Stimulated activated CD8-positive, alpha-beta memory T cell treated with anti-CD3 and anti-CD28 coated beads, Interleukin-12 subunit alpha, Interleukin-12 subunit beta, amount 100 ng/mL, for 4 hours (primary cell): ENCODE results near the gene SH3RF2.
"Not testable (repeated sequence)": the region's sequence is repeated elsewhere in the genome, so short reads cannot be mapped to it uniquely, and the experiment has no call there.

Experiments used
- DNase-seq: peaks from one replicate; pipeline ENCODE4 v3.0.0-alpha.2; 2020; ENCODE audit warnings: low read depth

Gene SH3RF2, protein sequence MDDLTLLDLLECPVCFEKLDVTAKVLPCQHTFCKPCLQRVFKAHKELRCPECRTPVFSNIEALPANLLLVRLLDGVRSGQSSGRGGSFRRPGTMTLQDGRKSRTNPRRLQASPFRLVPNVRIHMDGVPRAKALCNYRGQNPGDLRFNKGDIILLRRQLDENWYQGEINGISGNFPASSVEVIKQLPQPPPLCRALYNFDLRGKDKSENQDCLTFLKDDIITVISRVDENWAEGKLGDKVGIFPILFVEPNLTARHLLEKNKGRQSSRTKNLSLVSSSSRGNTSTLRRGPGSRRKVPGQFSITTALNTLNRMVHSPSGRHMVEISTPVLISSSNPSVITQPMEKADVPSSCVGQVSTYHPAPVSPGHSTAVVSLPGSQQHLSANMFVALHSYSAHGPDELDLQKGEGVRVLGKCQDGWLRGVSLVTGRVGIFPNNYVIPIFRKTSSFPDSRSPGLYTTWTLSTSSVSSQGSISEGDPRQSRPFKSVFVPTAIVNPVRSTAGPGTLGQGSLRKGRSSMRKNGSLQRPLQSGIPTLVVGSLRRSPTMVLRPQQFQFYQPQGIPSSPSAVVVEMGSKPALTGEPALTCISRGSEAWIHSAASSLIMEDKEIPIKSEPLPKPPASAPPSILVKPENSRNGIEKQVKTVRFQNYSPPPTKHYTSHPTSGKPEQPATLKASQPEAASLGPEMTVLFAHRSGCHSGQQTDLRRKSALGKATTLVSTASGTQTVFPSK

DNA sequence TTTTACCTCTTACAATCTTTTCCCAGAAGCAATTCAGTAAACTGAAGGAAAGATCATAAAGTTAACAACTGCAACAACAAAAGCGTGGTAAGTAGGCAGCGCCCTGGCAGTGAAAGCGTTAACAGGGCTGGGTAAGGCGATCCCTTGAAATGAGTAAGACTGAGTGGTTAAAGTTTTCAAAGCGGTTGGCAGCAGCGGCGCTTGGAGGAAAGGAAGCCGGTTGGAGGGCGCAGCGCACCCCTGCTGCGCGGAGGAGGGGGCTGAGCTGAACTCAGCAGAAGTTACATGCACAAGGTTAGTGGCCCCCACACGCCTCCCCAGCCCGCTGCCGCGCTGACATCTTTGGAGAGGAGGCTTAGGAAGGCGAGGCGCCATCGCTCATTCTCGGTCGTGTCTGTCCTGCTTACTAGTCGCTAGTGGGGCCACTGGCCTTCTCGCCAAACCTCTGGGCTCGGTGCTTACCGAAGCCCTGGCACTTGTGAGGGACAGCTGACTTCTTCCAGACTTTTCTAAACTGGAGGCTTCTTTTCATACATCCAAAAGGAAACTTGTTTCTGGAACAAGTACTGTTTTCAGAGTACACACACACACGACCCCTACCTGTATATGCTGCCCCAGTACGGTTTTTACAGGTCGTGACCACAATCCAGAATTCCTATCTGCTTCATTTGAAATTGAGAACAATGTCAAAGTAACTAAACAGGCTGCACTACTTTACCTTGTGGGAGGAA, at the start of gene SH3RF2:
SH3RF2 (plus strand) TSS at position 178 of the 731 bp plus-strand sequence. CDS start 1,351 bp downstream, outside the sequence.
- no peak for DNase-seq

DNA sequence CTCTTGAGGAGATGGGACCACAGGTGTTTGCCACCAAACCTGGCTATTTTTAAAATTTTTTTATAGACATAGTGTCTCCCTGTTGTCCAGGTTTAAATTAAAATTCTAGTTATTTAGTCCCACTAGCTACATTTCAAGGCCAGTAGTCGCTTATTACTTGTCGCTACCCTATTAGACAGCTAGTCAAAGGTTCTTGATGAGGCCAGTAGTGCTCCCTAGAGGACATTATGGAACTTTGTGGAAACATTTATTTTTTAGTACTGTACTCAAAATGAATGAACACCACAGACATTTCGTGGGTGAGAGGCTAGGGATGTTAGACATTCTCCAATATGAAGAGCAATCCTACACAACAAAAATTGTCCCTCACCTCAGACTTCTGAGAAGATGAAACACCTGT, 49.2 kb upstream of the SH3RF2 start:
- no peak for DNase-seq

- DNase-seq = no peak
These were observed 48.3 kb upstream of the SH3RF2 start for GRCh38 chr5:145887976-145888574.

- no peak for DNase-seq
These were observed 46.8 kb upstream of the SH3RF2 start for GRCh38 chr5:145889611-145890010.

DNA sequence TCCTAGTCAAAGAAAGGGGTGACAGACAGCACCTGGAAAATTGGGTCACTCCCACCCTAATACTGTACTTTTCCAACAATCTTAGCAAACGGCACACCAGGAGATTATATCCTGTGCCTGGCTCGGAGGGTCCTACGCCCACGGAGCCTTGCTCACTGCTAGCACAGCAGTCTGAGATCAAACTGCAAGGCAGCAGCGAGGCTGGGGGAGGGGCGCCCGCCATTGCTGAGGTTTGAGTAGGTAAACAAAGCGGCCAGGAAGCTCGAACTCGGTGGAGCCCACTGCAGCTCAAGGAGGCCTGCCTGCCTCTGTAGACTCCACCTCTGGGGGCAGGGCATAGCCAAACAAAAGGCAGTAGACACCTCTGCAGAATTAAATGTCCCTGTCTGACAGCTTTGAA, 45.0 kb upstream of the SH3RF2 start:
- not testable (repeated sequence) for DNase-seq

GRCh38 chr5:145898171-145898570, 38.2 kb upstream of the SH3RF2 start:
- DNase-seq = no peak

DNA sequence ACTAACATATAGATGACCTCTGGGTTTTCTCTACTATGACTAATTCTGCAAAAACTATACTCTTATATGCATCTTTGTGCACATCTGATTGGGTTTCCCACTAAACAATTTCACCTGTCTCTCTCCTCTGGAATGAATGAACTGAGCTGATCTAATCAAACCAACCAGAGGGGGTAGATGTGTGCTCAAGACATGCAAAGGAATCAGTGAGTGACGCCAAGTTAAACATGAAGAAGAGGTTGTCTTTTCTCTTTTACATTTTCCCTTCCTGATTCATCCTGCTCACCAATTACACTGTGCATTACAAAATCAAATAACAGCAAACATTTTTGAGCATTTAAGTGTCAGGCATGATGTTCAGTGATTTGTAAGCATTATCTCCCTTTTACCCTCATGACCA, 34.0 kb upstream of the SH3RF2 start:
- no peak for DNase-seq

- DNase-seq = no peak
These were observed 33.3 kb upstream of the SH3RF2 start for GRCh38 chr5:145903113-145903512.

DNA sequence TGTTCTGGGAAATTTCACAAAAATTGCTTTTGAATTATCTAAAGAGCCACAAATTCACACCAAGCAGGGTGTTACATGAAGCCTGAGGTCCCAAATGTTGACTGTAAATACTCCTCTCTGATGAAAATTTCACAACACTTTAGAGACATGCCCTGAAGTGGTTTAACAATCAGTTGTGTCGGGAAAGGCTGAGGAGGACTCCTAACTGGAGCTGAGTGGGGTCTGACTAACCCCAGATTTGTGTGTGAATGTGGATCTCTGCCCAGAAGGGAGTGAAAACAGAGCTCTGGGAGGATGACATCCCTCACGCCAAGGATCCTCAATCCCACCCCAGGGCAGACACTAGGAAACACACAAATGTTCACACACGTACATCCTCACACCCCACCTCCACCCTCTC, 32.5 kb upstream of the SH3RF2 start:
- no peak for DNase-seq

DNA sequence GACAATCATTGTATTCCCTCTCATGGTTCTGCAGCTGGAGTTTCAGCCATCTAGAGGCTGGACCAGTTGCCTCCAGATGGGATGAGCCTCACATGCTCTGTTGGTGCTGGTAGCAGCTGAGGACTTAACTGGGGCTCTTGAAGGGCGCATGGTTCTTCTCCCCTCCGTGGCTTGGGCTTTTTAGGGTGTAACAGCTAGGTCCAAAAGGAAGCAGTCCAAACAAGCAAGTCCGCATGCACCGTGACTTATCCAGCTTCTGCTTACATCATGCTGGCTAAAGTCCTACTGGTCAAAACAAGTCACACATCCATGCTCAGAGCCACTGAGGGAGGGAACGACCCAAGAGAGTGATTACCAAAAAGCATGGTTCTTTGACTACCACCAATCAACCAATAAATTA, 31.6 kb upstream of the SH3RF2 start:
- DNase-seq = no peak

GRCh38 chr5:145906401-145906800, 30.0 kb upstream of the SH3RF2 start:
- DNase-seq = no peak

DNA sequence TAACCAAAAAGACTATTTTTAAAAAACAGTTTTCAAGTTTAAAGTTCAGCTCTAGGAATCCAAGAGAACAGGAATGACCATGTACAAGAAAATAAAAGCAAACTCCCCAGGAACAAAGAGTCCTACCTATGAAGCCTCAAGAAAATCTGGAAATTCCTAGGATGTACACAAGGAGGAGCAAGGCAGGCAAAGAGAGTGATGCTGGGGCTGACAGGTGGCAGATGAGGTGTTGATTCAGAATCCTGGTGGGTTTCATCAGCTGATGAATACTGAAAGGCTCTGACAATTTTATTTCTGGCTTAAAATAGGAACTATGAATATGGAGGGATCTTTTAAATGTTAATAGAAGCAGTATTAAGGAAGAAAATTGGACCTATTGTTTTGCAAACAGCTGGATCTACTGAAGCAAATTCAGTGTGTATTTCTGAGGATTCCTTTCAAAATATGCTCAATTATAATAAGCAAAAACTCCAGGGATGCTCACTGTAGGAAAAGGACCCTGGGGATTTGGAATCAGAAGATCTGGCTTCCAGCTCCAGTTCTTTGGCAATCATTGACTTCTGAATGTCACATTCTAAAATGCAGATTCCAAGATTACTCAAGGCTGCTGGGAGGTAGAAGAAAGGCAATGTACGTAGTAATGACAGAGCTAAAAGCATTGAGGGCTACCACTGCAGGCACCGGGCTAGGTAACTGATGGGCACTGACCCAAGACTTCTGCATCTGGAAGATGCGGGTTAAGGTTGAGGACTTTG, 28.0 kb upstream of the SH3RF2 start:
- DNase-seq = no peak

DNA sequence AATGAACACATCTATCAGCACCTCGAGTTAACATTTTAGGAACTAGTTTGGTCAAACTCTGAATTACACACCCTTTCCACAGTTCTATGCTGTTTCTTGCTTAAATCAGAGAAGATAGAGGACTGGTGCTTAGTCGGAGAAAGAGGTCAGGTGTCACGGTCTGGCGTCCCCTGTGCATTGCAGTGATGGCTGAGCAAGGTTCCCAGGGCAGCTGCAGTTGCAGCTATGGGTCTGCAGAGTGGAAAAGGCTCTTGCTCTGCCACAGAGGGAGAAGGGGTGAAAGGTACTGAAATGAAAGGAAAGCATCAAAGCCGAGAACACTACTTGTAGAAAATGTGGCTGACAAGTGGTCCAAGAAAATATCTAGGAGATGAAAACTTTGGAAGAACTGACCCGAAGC, 25.2 kb upstream of the SH3RF2 start:
- DNase-seq = no peak

- no peak for DNase-seq
These were observed 24.4 kb upstream of the SH3RF2 start for GRCh38 chr5:145912019-145912418.

DNA sequence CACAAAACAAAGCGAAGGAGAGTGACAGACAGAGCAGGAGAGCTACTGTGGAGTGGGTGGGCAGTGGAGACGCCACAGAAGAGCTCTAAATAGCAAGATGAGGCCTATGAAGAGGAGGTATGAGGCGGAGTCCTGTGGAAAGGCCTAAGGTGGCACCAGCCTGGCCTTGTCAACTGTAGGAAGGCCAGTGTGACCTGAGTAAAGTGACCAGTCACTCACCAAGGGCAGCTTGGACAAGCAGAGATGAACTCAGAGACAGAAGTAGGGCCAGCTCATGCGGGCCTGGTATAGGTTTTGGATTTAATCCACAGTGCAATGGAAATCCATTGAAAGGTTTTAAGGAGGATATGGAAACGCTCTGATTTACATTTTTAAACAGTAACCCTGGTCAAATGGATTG, 23.8 kb upstream of the SH3RF2 start:
- DNase-seq = no peak

DNA sequence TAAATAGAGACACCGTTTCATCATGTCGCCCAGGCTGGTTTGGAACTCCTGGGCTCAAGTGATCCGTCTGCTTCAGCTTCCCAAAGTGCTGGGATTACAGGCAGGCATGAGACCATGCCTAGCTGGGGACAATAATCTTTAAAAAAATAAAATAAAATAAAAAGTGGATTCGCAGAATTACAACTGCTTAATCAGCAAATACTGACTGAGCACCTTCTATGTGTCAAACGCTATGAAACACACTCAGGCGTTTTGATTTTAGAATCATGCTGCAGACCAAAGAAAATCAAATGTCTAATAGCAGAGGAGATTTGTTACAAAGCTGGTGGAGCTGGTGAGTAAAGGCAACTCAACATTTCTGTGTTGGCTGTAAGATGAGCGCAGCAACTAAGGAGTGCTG, 22.7 kb upstream of the SH3RF2 start:
- DNase-seq = no peak

- DNase-seq = no peak
These were observed 20.3 kb upstream of the SH3RF2 start for GRCh38 chr5:145915970-145916638.

GRCh38 chr5:145917288-145917687, 19.1 kb upstream of the SH3RF2 start:
- no peak for DNase-seq

DNA sequence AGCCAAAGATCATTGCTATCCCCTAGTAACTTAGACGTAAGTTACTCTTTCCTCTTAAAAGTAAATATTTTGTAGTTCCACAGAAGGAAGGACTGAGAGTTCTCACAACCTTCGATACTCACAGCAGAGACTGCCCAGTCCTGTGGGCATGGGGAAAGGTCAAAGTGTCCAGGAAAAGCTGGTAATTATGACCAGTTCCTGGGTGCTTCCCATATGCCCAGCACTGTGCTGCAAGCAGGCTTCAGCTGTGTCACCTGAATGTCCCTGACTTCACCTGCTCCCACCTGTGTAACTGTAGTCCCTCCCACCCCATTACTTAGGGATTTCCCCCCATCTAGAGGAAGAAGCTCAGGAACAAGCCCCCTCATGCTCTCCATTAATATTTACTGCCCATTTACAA, 18.0 kb upstream of the SH3RF2 start:
- DNase-seq = no peak

- no peak for DNase-seq
These were observed 17.0 kb upstream of the SH3RF2 start for GRCh38 chr5:145919413-145919812.
